ENCODE results near the gene RAB30.
A peak's percentile ranks its signal among the peaks of the same experiment; 100 is the strongest.

RAB30 gene

GRCh38 chr11:83070731-83071566 is 748 bp downstream of the RAB30 start:
- DNase-seq (ENCODE audit: low spot score) = peak; percentile 69

- DNase-seq (ENCODE audit: low spot score) = peak; percentile 9
Measured at GRCh38 chr11:83070044-83070701, 1.5 kb downstream of the RAB30 start.

GRCh38 chr11:83069441-83070043 is 2.2 kb downstream of the RAB30 start:
- DNase-seq (ENCODE audit: low spot score) = peak; percentile 3

- no peak for DNase-seq (ENCODE audit: low spot score)
Measured at GRCh38 chr11:83068568-83068967, 3.1 kb downstream of the RAB30 start.

DNA sequence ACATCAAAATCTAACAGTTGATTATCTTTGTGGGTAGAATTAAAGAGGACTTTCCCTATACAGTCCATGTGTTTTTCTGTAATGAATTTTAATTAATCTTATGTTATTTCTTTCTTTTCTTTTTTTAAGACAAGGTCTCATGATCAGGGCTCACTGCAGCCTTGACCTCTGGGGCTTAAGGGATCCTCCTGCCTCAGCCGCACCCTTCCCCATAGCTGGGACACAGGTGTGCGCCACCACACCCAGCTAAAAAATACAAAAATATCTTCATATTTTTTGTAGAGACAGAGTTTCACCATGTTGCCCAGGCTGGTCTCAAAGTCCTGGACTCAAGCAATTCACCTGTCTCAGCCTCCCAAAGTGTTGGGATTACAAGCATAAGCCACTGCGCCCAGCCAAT is 7.7 kb downstream of the RAB30 start:
- no peak for DNase-seq (ENCODE audit: low spot score)

GRCh38 chr11:83063073-83063754 is 8.5 kb downstream of the RAB30 start:
- peak; percentile 7 for DNase-seq (ENCODE audit: low spot score)

DNA sequence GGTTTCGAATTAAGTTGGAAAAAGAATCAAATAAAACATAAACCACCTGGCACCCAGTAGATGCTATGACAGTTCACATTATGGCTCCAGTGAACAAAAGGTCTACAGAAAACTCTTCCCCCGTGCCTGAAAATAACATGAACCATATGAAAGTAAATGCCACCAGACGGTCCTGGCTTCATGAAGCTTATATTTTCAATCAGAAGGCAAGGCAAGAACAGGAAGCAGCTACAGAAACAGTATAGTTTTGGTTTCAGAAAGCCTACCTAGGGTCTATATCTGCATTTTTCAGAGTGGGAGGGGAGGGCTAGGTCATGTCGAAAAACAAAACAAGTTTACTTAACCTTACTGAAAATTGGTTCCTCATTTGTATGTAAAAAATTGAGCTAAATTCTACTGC is 9.8 kb downstream of the RAB30 start:
- DNase-seq (ENCODE audit: low spot score) = no peak

DNA sequence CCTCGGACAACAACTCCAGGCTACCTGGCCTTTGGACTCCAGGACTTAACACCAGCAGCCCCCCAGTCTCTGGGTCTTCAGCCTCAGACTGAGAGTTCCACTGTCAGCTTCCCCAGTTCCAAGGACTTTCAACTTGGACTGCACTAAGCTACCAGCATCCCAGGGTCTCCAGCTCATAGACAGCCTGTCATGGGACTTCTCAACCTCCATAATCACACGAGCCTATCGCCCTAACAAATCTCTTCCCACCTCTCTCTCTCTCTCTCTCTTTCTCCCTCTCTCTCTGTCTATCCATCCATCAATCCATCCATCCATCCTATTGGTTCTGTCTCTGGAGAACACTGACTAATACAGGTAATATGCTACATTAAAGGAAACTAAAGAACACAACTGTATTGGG is 10.7 kb downstream of the RAB30 start:
- DNase-seq (ENCODE audit: low spot score) = no peak

- peak; percentile 13 for DNase-seq (ENCODE audit: low spot score)
Measured at GRCh38 chr11:83057721-83058120, 14.0 kb downstream of the RAB30 start.

- DNase-seq (ENCODE audit: low spot score) = no peak
Measured at GRCh38 chr11:83056611-83057010, 15.1 kb downstream of the RAB30 start.

- DNase-seq (ENCODE audit: low spot score) = no peak
Measured at GRCh38 chr11:83056204-83056603, 15.5 kb downstream of the RAB30 start.

- no peak for DNase-seq (ENCODE audit: low spot score)
Measured at GRCh38 chr11:83054904-83055380, 16.8 kb downstream of the RAB30 start.

- no peak for DNase-seq (ENCODE audit: low spot score)
Measured at GRCh38 chr11:83054001-83054400, 17.7 kb downstream of the RAB30 start.

DNA sequence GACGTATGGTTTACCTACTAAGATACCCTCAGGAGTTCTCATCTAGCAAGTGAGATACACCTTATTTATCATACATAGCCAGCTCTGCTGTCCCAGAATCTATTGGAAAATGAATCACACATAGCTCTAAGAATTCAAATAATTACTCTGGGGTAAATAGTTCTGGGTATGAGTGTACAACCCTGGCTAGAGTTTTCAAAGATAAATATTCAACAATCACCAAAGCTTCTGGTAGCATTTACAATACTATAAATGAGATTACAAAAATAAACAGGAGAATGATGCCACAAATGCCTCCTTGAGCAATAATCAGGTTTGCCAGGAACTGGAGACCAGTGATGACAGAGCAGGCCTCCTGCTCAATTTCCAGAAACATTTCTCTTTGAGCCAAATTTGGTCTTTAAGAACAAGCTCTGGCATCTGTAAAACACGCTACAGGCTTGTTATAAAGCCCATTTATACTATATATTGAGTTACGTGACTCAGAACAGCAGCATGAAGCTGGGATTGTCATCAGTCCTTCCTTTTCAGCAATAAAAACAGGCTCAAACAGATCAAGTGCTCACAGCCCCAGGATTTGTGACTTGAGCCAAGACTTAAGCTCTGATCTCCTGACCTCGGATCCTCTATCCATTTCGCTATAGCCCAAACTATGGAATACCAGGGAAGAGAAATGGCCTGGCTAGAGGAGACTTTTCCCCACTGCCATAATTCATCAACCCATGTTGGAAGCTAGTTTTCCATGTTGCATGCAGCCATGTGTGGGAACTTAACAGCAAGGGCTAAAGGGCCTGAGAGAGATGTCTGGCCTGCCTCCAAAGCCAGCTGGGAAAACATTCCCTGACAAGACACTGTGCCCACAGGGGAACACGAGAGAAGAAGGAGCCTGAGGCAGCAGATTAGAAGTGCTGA is 19.7 kb downstream of the RAB30 start:
- DNase-seq (ENCODE audit: low spot score) = peak; percentile 60

DNA sequence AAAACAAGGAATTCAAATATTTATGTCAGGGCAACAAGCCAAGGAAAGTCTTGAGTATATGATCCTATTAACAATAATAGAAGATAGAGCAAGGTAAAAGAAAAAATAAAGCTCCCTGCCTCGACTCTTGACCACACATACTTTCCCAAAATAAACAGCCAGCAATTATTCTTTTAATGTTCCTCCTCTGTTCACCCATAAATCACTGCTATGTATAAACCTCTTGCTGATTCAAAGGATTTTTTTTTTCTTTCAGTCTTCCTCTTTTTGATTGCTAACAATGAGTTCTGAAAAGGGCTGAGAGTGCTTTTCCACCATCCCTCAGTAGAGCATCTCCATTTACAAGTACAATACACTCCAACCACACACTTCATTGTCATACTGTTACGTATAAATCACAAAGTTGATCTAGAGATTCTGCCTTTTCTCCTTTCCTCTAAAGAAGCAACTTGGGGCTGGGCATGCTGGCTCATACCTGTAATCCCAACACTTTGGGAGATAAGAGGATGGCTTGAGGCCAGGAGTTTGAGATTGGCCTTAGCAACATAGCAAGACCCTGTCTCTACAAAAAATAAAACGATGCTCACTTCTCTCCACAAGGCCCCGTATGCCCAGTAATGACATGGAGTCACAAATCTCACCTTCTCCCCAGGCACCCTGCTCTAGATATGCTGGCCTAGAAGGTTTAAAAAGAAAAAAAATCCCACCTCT is 24.0 kb downstream of the RAB30 start:
- DNase-seq (ENCODE audit: low spot score) = no peak

DNA sequence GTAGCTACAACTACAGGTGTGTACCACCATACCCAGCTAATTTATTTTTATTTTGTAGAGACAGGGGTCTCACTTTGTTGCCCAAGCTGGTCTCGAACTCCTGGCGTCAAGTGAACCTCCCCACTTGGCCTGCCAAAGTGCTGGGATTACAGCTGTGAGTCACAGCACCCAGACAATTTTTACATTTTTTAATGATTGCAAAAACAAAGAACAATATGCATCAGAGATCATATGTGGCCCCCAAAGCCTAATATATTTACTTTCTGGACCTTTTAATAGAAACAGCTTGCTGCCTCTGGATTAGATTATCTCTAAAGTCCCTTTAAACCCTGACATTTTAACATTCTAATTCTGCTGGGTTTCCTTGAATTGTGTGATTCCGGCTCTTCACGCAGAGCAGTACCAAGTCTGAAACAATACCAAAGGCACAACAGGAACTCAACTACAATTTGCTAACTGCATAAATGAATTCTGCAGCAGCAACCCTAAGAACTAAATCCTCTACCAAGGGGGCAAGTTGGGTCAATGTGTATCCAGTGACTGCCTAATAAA is 25.0 kb downstream of the RAB30 start:
- DNase-seq (ENCODE audit: low spot score) = no peak

- no peak for DNase-seq (ENCODE audit: low spot score)
Measured at GRCh38 chr11:83044958-83045712, 26.6 kb downstream of the RAB30 start.

DNA sequence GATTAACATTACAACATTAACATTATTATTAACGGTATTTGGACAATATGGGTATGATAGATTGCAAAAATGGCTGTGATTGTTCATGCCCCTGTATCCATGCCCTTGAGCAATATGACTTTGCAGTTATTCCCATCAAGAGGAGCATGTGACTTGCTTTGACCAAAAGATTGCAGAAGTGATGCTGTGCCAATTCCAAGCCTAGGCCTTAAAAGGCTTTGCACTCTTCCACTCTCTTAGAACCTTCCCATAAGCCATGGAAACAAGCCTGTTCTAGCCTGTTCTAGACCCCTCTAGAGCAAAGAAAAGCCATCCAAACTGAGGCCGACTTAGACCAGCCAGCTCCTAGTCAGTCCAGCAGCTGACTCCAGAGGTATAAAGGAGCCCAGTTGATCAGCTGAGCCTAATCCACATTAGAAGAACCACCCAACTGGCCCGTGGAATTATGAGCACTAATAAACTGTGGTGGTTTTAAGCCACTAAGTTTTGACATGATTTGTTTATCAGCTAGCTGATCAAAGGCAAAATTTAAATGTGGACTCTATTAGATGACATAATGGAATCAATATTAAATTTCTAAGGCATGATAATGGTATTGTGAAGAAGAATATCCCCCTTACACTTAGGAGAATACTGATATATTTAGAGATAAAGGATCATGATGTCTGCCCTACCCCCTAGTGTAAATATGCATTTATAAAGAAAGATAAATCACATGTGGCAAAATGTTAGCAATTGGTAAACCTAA is 28.6 kb downstream of the RAB30 start:
- DNase-seq (ENCODE audit: low spot score) = no peak

DNA sequence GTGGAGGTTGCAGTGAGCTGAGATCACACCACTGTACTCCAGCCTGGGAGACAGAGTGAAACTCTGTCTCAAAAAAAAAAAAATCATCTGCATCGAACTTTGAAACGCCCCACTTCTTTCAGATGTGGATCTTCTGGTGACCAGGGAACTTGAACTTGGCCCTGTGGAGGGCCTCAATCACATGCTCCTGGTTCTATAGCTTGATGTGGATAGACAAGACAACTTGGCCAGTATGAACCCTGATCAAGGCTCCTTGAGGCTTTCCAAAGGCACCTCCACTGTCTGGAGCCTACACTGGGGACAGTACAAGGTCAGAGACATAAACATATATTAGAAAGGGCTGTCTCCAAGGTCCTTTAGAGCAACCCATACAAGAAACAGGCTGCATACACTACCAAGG is 30.6 kb downstream of the RAB30 start:
- no peak for DNase-seq (ENCODE audit: low spot score)
